HUES48 (cell line): ENCODE data around the gene GALNT9.

Source experiments
- H3K27ac ChIP-seq: one replicate; pipeline ENCODE4 v1.7.0; 2013; ENCODE audit warnings: low read depth, low read length, inconsistent platforms
- H3K27me3 ChIP-seq: 2 replicates; pipeline ENCODE4 v1.6.1; 2013; ENCODE audit warnings: mild to moderate bottlenecking, low read length; ENCODE audit not compliant: control insufficient read depth, insufficient read depth
- H3K36me3 ChIP-seq: 2 replicates; pipeline ENCODE4 v1.6.1; 2013; ENCODE audit warnings: low read length; ENCODE audit not compliant: control insufficient read depth, insufficient read depth
- H3K4me1 ChIP-seq: 2 replicates; pipeline ENCODE4 v1.6.1; 2013; ENCODE audit warnings: mild to moderate bottlenecking, low read length; ENCODE audit not compliant: control insufficient read depth, insufficient read depth
- H3K4me3 ChIP-seq: 2 replicates; pipeline ENCODE4 v1.5.1; 2013; ENCODE audit warnings: mild to moderate bottlenecking, low read depth, low read length
- H3K9ac ChIP-seq: 2 replicates; pipeline ENCODE4 v1.6.1; 2013; ENCODE audit warnings: mild to moderate bottlenecking, low read depth, low read length, moderate library complexity
- H3K9me3 ChIP-seq: 2 replicates; pipeline ENCODE4 v1.6.1; 2013; ENCODE audit warnings: low read length; ENCODE audit not compliant: control insufficient read depth, insufficient read depth

Gene GALNT9

GRCh38 chr12:132209619-132210222 lies 119.7 kb downstream of the GALNT9 start:
- Histone ChIP-seq H3K4me1 (no peaks in the 10 kb centered on the region), H3K4me3 (no peak overlapping the region), H3K9ac (no peak overlapping the region), H3K36me3 (no peaks in the 10 kb centered on the region), H3K27me3 (peaks cover 17% of the 10 kb centered on the region; the same call in 1 of the 2 replicates), H3K27ac (no peak overlapping the region), H3K9me3 (0 out of 2 replicates have a peak, but pooled peaks cover 2% of the 10 kb centered on the region)

GRCh38 chr12:132208153-132208823 lies 121.1 kb downstream of the GALNT9 start:
- no peaks in the 10 kb centered on the region for H3K4me1 ChIP-seq
- H3K27ac ChIP-seq, result no peak overlapping the region
- no peak overlapping the region for H3K4me3 ChIP-seq
- H3K9me3 ChIP-seq, result 0 out of 2 replicates have a peak, but pooled peaks cover 2% of the 10 kb centered on the region
- no peaks in the 10 kb centered on the region for H3K36me3 ChIP-seq
- H3K27me3 ChIP-seq, result peaks cover 10% of the 10 kb centered on the region; the same call in 1 of the 2 replicates
- H3K9ac ChIP-seq, result no peak overlapping the region

- Histone ChIP-seq H3K27me3 (peaks cover 10% of the 10 kb centered on the region; the same call in 1 of the 2 replicates), H3K9me3 (0 out of 2 replicates have a peak, but pooled peaks cover 2% of the 10 kb centered on the region), H3K4me3 (no peak overlapping the region), H3K27ac (no peak overlapping the region), H3K36me3 (no peaks in the 10 kb centered on the region), H3K9ac (no peak overlapping the region), H3K4me1 (no peaks in the 10 kb centered on the region)
Measured at GRCh38 chr12:132207083-132207775, 122.2 kb downstream of the GALNT9 start.

GRCh38 chr12:132206046-132206434 lies 123.3 kb downstream of the GALNT9 start:
- peaks cover 10% of the 10 kb centered on the region; the same call in 1 of the 2 replicates for H3K27me3 ChIP-seq
- no peak overlapping the region for H3K27ac ChIP-seq
- H3K4me1 ChIP-seq, result no peaks in the 10 kb centered on the region
- H3K9me3 ChIP-seq, result 0 out of 2 replicates have a peak, but pooled peaks cover 2% of the 10 kb centered on the region
- H3K9ac ChIP-seq, result no peak overlapping the region
- H3K4me3 ChIP-seq, result no peak overlapping the region
- no peaks in the 10 kb centered on the region for H3K36me3 ChIP-seq

GRCh38 chr12:132205271-132206045 lies 123.9 kb downstream of the GALNT9 start:
- no peak overlapping the region for H3K27ac ChIP-seq
- H3K9me3 ChIP-seq, result 0 out of 2 replicates have a peak, but pooled peaks cover 2% of the 10 kb centered on the region
- H3K27me3 ChIP-seq, result peaks cover 10% of the 10 kb centered on the region; the same call in 1 of the 2 replicates
- H3K9ac ChIP-seq, result no peak overlapping the region
- H3K36me3 ChIP-seq, result no peaks in the 10 kb centered on the region
- no peaks in the 10 kb centered on the region for H3K4me1 ChIP-seq
- H3K4me3 ChIP-seq, result no peak overlapping the region

GRCh38 chr12:132204793-132205270 lies 124.6 kb downstream of the GALNT9 start:
- Histone ChIP-seq H3K4me1 (no peaks in the 10 kb centered on the region), H3K27me3 (peaks cover 10% of the 10 kb centered on the region; the same call in 1 of the 2 replicates), H3K9me3 (0 out of 2 replicates have a peak, but pooled peaks cover 2% of the 10 kb centered on the region), H3K9ac (no peak overlapping the region), H3K4me3 (no peak overlapping the region), H3K36me3 (no peaks in the 10 kb centered on the region), H3K27ac (no peak overlapping the region)

- Histone ChIP-seq H3K27ac (no peak overlapping the region), H3K9me3 (0 out of 2 replicates have a peak, but pooled peaks cover 2% of the 10 kb centered on the region), H3K4me1 (no peaks in the 10 kb centered on the region), H3K9ac (no peak overlapping the region), H3K4me3 (no peak overlapping the region), H3K36me3 (no peaks in the 10 kb centered on the region), H3K27me3 (peaks cover 10% of the 10 kb centered on the region; the same call in 1 of the 2 replicates)
Measured at GRCh38 chr12:132204063-132204792, 125.2 kb downstream of the GALNT9 start.

- H3K27ac ChIP-seq, result no peak overlapping the region
- no peak overlapping the region for H3K9ac ChIP-seq
- H3K27me3 ChIP-seq, result peaks cover 10% of the 10 kb centered on the region; the same call in 1 of the 2 replicates
Measured at GRCh38 chr12:132202929-132203721, 126.3 kb downstream of the GALNT9 start.

GRCh38 chr12:132201391-132202120 lies 127.8 kb downstream of the GALNT9 start:
- peaks cover 10% of the 10 kb centered on the region; the same call in 1 of the 2 replicates for H3K27me3 ChIP-seq
- no peaks in the 10 kb centered on the region for H3K9me3 ChIP-seq
- no peak overlapping the region for H3K9ac ChIP-seq
- H3K27ac ChIP-seq, result no peak overlapping the region
- H3K36me3 ChIP-seq, result no peaks in the 10 kb centered on the region
- no peaks in the 10 kb centered on the region for H3K4me1 ChIP-seq
- H3K4me3 ChIP-seq, result no peak overlapping the region

More at GRCh38 chr12:132202929-132203721, 126.3 kb downstream of the GALNT9 start:
- no peak overlapping the region for H3K4me3 ChIP-seq
- no peaks in the 10 kb centered on the region for H3K9me3 ChIP-seq
- H3K36me3 ChIP-seq, result no peaks in the 10 kb centered on the region
- no peaks in the 10 kb centered on the region for H3K4me1 ChIP-seq
